Stimulated activated CD4-positive, alpha-beta T cell treated with anti-CD3 and anti-CD28 coated beads, Interleukin-2, amount 100 ng/mL, for 48 hours (primary cell): ENCODE data around the gene ZSCAN5B.
"Not testable (repeated sequence)": the region's sequence is repeated elsewhere in the genome, so short reads cannot be mapped to it uniquely, and the experiment has no call there.

Source experiments
- DNase-seq, 2 donors: peaks; one replicate each; pipeline ENCODE4 v3.0.0-alpha.2; 2020

ZSCAN5B gene

GRCh38 chr19:56197646-56198045 is at the start of gene ZSCAN5B:
Gene ZSCAN5B, minus strand, starts transcription at chr19:56197783. Its CDS starts 4,731 bp downstream, at chr19:56193052.
- not testable (repeated sequence) for DNase-seq

GRCh38 chr19:56245764-56246163 is 48.2 kb upstream of the ZSCAN5B start:
- not testable (repeated sequence) for DNase-seq

- DNase-seq: no peak
These were observed 47.6 kb upstream of the ZSCAN5B start for GRCh38 chr19:56245121-56245740.

- DNase-seq: no peak
These were observed 25.9 kb upstream of the ZSCAN5B start for GRCh38 chr19:56223481-56223880.

GRCh38 chr19:56222901-56223300 is 25.3 kb upstream of the ZSCAN5B start:
- no peak for DNase-seq

GRCh38 chr19:56221851-56222250 is 24.3 kb upstream of the ZSCAN5B start:
- DNase-seq: no peak

- DNase-seq: not testable (repeated sequence)
These were observed 23.9 kb upstream of the ZSCAN5B start for GRCh38 chr19:56221442-56221841.

- DNase-seq: no peak
These were observed 21.4 kb upstream of the ZSCAN5B start for GRCh38 chr19:56218961-56219360.

- DNase-seq: no peak
These were observed 19.7 kb upstream of the ZSCAN5B start for GRCh38 chr19:56217039-56217949.

GRCh38 chr19:56211718-56212117 is 14.1 kb upstream of the ZSCAN5B start:
- no peak for DNase-seq

- DNase-seq: not testable (repeated sequence)
These were observed 12.5 kb upstream of the ZSCAN5B start for GRCh38 chr19:56210036-56210435.

GRCh38 chr19:56209091-56209490 is 11.5 kb upstream of the ZSCAN5B start:
- DNase-seq: no peak

GRCh38 chr19:56207581-56207980 is 10.0 kb upstream of the ZSCAN5B start:
- not testable (repeated sequence) for DNase-seq

- DNase-seq: no peak
These were observed 4.4 kb upstream of the ZSCAN5B start, which contains the start of gene ZSCAN5C for GRCh38 chr19:56201973-56202372. Gene ZSCAN5C, plus strand, starts transcription at chr19:56202273. Its CDS starts 3,641 bp downstream, at chr19:56205914.

- DNase-seq: no peak
These were observed 2.1 kb upstream of the ZSCAN5B start for GRCh38 chr19:56199687-56200086.

- DNase-seq: no peak
These were observed 3.5 kb downstream of the ZSCAN5B start for GRCh38 chr19:56193981-56194640.

- no peak for DNase-seq
These were observed 5.9 kb downstream of the ZSCAN5B start for GRCh38 chr19:56191711-56192110.

- no peak for DNase-seq
These were observed 6.5 kb downstream of the ZSCAN5B start for GRCh38 chr19:56191115-56191514.

- no peak for DNase-seq
These were observed 7.8 kb downstream of the ZSCAN5B start for GRCh38 chr19:56189785-56190184.

GRCh38 chr19:56177564-56178243 is 19.9 kb downstream of the ZSCAN5B start:
- DNase-seq: no peak

GRCh38 chr19:56176881-56177280 is 20.7 kb downstream of the ZSCAN5B start:
- DNase-seq: no peak

GRCh38 chr19:56176310-56176709 is 21.3 kb downstream of the ZSCAN5B start:
- not testable (repeated sequence) for DNase-seq

- DNase-seq: not testable (repeated sequence)
These were observed 21.7 kb downstream of the ZSCAN5B start, which contains the start of gene GALP for GRCh38 chr19:56175861-56176307. Gene GALP, plus strand, starts transcription at chr19:56176008. Its CDS starts 1,101 bp downstream, at chr19:56177109.
